ENCODE data around the gene FHIT. TPM values are rescaled to one million over a fixed set of nuclear protein-coding genes. Genes with fewer than 3 reads are reported as not detected.

Gene FHIT
- total RNA-seq, 4 donors from 2014 or later, result 8.8 to 35.6 (median 12.6) TPM

DNA sequence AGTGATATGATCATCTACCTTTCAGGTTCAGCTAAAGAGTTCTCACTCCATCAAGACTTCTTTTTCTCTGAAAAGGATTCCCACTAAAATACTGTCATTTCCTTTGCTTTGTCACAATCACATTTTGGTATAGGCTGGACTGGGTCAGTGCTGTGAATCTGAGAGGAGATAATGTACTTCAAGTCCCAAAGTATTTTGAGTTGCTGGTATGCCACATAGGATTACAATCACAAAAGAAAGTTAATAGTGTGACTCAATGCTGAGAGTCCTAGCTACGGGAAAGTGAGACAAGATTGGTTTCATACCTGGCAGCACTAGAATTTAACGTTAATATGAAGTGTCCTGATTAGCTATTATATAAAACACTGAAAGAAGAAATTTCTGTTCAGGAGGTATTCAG is 1073.5 kb downstream of the FHIT start:
- Histone ChIP-seq H3K9me3 (no peaks in the 10 kb centered on the region), H3K4me3 (no peak overlapping the region), H3K36me3 (no peaks in the 10 kb centered on the region), H3K4me1 (no peaks in the 10 kb centered on the region), H3K27ac (no peak overlapping the region), H3K27me3 (no peaks in the 10 kb centered on the region)
- TF ChIP-seq EP300 (IDR thresholded peaks at IDR 0.05) (no peak), POLR2AphosphoS5 (IDR thresholded peaks at IDR 0.05) (no peak), POLR2A (IDR thresholded peaks at IDR 0.05) (no peak)
- TF ChIP-seq, protein P1, sequence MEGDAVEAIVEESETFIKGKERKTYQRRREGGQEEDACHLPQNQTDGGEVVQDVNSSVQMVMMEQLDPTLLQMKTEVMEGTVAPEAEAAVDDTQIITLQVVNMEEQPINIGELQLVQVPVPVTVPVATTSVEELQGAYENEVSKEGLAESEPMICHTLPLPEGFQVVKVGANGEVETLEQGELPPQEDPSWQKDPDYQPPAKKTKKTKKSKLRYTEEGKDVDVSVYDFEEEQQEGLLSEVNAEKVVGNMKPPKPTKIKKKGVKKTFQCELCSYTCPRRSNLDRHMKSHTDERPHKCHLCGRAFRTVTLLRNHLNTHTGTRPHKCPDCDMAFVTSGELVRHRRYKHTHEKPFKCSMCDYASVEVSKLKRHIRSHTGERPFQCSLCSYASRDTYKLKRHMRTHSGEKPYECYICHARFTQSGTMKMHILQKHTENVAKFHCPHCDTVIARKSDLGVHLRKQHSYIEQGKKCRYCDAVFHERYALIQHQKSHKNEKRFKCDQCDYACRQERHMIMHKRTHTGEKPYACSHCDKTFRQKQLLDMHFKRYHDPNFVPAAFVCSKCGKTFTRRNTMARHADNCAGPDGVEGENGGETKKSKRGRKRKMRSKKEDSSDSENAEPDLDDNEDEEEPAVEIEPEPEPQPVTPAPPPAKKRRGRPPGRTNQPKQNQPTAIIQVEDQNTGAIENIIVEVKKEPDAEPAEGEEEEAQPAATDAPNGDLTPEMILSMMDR (IDR thresholded peaks at IDR 0.05), result no peak
- no peak for DNase-seq (ENCODE audit: low spot score in 2 of 2)
- 82% methylated on average over 2 of the region's 2 CpGs for WGBS

DNA sequence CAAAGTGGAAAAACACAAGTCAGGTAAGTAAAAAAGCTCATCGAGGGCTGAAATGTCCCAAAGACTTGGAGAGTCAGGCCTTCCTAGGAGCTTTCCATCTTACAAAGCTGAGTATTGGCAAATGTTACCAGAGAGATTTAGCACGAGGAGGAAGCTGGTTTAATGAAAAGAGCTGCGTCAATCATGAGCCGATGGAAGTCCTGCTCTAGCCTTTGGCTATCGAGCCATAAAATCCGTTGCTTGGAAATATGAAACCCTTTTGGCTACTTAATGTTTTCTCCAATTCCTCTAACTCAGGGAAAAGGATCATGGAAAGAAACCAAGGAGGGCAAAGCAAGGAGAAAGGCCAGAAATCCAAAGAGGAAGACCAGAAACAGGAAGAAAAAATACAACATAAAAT is 1074.6 kb downstream of the FHIT start:
- DNase-seq (ENCODE audit: low spot score in 2 of 2), result no peak
- Histone ChIP-seq H3K9me3 (no peaks in the 10 kb centered on the region), H3K4me1 (no peaks in the 10 kb centered on the region), H3K4me3 (no peak overlapping the region), H3K27me3 (no peaks in the 10 kb centered on the region), H3K36me3 (no peaks in the 10 kb centered on the region), H3K27ac (no peak overlapping the region)
- WGBS, result 73% methylated on average over 6 of the region's 6 CpGs
- TF ChIP-seq EP300 (IDR thresholded peaks at IDR 0.05) (no peak), POLR2AphosphoS5 (IDR thresholded peaks at IDR 0.05) (no peak), POLR2A (IDR thresholded peaks at IDR 0.05) (no peak)
- TF ChIP-seq, protein P1 (IDR thresholded peaks at IDR 0.05), result no peak

DNA sequence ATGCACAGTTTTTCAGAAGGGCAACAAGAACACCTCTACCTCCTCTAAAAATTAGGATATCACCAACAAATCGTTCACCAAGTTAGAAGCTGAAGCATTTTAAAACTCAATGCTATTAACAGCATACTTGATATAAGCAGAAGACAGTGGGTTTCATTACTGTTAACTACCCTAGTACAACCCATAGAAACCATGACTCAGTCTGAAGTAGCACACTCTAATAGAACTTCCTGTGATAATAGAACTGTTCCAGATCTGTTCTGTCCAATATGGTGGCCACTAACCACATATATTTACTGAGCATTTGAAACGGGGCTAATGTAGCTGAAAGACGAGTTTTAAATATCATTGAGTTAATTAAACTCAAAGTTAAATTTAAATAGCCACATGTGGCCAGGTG is 1075.6 kb downstream of the FHIT start:
- Histone ChIP-seq H3K27ac (no peak overlapping the region), H3K4me1 (no peaks in the 10 kb centered on the region), H3K4me3 (no peak overlapping the region), H3K27me3 (no peaks in the 10 kb centered on the region), H3K36me3 (no peaks in the 10 kb centered on the region), H3K9me3 (no peaks in the 10 kb centered on the region)
- TF ChIP-seq, protein P1 (IDR thresholded peaks at IDR 0.05), result no peak
- TF ChIP-seq POLR2AphosphoS5 (IDR thresholded peaks at IDR 0.05) (no peak), POLR2A (IDR thresholded peaks at IDR 0.05) (no peak), EP300 (IDR thresholded peaks at IDR 0.05) (no peak)
- no peak for DNase-seq (ENCODE audit: low spot score in 2 of 2)
- whole genome bisulfite sequencing, result 95% methylated on average over 3 of the region's 3 CpGs

DNA sequence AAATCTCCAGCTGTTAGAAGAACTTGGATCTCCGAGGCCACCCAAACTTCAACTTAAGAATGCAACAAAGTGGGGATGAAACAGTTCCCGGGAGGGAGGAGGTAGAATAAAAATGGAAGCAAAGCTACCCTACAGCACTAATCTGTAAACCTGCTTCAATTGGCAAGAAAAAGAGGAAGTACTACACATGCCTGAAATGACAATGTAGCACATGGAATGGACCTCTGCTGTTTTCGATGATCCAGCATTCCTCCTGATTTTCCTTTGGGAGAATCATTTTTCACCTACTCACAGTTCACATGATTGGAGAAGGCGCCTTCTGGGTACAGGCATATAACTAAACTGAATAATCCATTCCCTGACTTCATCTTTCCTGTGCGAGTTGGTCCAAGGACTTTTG is 1081.5 kb downstream of the FHIT start:
- H3K36me3 ChIP-seq, result no peaks in the 10 kb centered on the region
- H3K27me3 ChIP-seq, result no peaks in the 10 kb centered on the region
- no peaks in the 10 kb centered on the region for H3K4me1 ChIP-seq
- TF ChIP-seq EP300 (IDR thresholded peaks at IDR 0.05), result no peak
- no peak for TF ChIP-seq POLR2AphosphoS5 (IDR thresholded peaks at IDR 0.05)
- no peak for TF ChIP-seq POLR2A (IDR thresholded peaks at IDR 0.05)
- TF ChIP-seq, protein P1 (IDR thresholded peaks at IDR 0.05), result no peak
- no peak overlapping the region for H3K4me3 ChIP-seq
- H3K27ac ChIP-seq, result no peak overlapping the region
- WGBS, result 89% methylated on average over 5 of the region's 5 CpGs
- no peak for DNase-seq (ENCODE audit: low spot score in 2 of 2)
- H3K9me3 ChIP-seq, result no peaks in the 10 kb centered on the region

DNA sequence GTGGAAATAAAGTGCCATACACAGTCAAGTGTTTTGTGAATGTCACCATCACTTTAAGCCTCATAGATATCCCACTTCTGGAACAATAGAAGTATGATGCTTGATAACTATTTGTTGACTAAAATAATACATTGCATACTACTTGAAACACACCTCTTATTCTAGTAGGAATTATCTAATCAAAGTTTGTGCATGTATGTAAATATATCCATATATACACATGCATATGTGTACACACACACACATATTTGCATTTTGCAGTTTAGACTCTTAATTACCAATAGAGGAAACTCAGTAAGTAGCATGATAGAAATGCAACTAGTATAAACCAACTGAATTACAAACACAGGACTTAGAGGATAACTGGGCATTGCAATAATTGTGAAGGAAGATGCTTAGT is 1084.1 kb downstream of the FHIT start:
- no peaks in the 10 kb centered on the region for H3K4me1 ChIP-seq
- H3K9me3 ChIP-seq, result no peaks in the 10 kb centered on the region
- H3K27ac ChIP-seq, result no peak overlapping the region
- DNase-seq (ENCODE audit: low spot score in 2 of 2), result no peak
- H3K36me3 ChIP-seq, result no peaks in the 10 kb centered on the region
- TF ChIP-seq, protein P1 (IDR thresholded peaks at IDR 0.05), result no peak
- TF ChIP-seq POLR2A (IDR thresholded peaks at IDR 0.05) (no peak), EP300 (IDR thresholded peaks at IDR 0.05) (no peak), POLR2AphosphoS5 (IDR thresholded peaks at IDR 0.05) (no peak)
- no peak overlapping the region for H3K4me3 ChIP-seq
- H3K27me3 ChIP-seq, result no peaks in the 10 kb centered on the region

Measured in suprapubic skin (tissue), 4 donors.